Ishikawa (cell line): ENCODE data around the gene LIN52.

Experiments
- CEBPB ChIP-seq: IDR thresholded peaks from 2 replicates; pipeline ENCODE4 v1.6.1; 2012
- CREB1 ChIP-seq: IDR thresholded peaks from 2 replicates; pipeline ENCODE4 v1.6.1; 2012; ENCODE audit warnings: low read depth
- EGR1 ChIP-seq: IDR thresholded peaks from 2 replicates; pipeline ENCODE4 v1.6.1; 2012
- EP300 ChIP-seq: IDR thresholded peaks from 2 replicates; pipeline ENCODE4 v1.6.1; 2012; ENCODE audit warnings: borderline replicate concordance
- FOXM1 ChIP-seq: IDR thresholded peaks from 2 replicates; pipeline ENCODE4 v1.6.1; 2012; ENCODE audit warnings: low read depth, borderline replicate concordance
- NFIC ChIP-seq: IDR thresholded peaks from 2 replicates; pipeline ENCODE4 v1.6.1; 2012
- RAD21 ChIP-seq: IDR thresholded peaks from 2 replicates; pipeline ENCODE4 v1.6.1; 2012; ENCODE audit warnings: low read depth
- TAF1 ChIP-seq: IDR thresholded peaks from 2 replicates; pipeline ENCODE4 v1.6.1; 2012; ENCODE audit warnings: low read depth, mild to moderate bottlenecking
- TCF12 ChIP-seq: IDR thresholded peaks from 2 replicates; pipeline ENCODE4 v1.6.1; 2012; ENCODE audit warnings: low read depth
- TEAD4 ChIP-seq: IDR thresholded peaks from 2 replicates; pipeline ENCODE4 v1.6.1; 2012
- YY1 ChIP-seq: IDR thresholded peaks from 2 replicates; pipeline ENCODE4 v1.6.1; 2012; ENCODE audit warnings: low read depth
- ZBTB7A ChIP-seq: IDR thresholded peaks from 2 replicates; pipeline ENCODE4 v1.6.1; 2012; ENCODE audit warnings: low read depth
- TF ChIP-seq, protein P1 (sequence below): IDR thresholded peaks from 2 replicates; pipeline ENCODE4 v1.6.1; 2012
- TF ChIP-seq, protein P2 (sequence below): IDR thresholded peaks from 2 replicates; pipeline ENCODE4 v1.6.1; 2012
- TF ChIP-seq, protein P3 (sequence below): IDR thresholded peaks from 2 replicates; pipeline ENCODE4 v1.6.1; 2012; ENCODE audit warnings: low read depth, mild to moderate bottlenecking

The LIN52 gene

DNA sequence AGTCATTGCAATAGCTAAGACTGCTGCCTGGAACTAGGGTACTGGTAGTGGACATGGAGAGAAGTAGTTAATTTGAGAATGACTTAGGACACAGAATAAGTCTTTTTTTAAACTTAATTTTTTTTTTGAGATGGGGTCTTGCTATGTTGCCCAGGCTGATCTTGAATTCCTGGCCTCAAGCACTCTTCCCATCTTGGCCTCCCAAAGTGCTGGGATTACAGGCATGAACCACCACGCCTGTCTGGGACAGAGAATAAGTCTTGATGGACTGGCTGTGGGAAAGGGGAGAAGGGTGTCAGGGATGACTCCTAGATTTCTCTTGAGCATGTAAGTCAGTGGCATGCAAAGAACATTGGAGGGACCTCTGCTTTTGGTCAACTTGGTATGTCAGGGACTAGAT, 42.9 kb downstream of the LIN52 start:
- TF ChIP-seq, protein P1, sequence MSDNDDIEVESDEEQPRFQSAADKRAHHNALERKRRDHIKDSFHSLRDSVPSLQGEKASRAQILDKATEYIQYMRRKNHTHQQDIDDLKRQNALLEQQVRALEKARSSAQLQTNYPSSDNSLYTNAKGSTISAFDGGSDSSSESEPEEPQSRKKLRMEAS, result no peak
- TF ChIP-seq YY1 (no peak), NFIC (no peak), EGR1 (no peak), TAF1 (no peak), CEBPB (no peak), CREB1 (no peak), ZBTB7A (no peak), FOXM1 (no peak), EP300 (no peak), RAD21 (no peak), TCF12 (no peak), TEAD4 (no peak)
- TF ChIP-seq, protein P2, sequence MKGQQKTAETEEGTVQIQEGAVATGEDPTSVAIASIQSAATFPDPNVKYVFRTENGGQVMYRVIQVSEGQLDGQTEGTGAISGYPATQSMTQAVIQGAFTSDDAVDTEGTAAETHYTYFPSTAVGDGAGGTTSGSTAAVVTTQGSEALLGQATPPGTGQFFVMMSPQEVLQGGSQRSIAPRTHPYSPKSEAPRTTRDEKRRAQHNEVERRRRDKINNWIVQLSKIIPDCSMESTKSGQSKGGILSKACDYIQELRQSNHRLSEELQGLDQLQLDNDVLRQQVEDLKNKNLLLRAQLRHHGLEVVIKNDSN, result no peak
- TF ChIP-seq, protein P3, sequence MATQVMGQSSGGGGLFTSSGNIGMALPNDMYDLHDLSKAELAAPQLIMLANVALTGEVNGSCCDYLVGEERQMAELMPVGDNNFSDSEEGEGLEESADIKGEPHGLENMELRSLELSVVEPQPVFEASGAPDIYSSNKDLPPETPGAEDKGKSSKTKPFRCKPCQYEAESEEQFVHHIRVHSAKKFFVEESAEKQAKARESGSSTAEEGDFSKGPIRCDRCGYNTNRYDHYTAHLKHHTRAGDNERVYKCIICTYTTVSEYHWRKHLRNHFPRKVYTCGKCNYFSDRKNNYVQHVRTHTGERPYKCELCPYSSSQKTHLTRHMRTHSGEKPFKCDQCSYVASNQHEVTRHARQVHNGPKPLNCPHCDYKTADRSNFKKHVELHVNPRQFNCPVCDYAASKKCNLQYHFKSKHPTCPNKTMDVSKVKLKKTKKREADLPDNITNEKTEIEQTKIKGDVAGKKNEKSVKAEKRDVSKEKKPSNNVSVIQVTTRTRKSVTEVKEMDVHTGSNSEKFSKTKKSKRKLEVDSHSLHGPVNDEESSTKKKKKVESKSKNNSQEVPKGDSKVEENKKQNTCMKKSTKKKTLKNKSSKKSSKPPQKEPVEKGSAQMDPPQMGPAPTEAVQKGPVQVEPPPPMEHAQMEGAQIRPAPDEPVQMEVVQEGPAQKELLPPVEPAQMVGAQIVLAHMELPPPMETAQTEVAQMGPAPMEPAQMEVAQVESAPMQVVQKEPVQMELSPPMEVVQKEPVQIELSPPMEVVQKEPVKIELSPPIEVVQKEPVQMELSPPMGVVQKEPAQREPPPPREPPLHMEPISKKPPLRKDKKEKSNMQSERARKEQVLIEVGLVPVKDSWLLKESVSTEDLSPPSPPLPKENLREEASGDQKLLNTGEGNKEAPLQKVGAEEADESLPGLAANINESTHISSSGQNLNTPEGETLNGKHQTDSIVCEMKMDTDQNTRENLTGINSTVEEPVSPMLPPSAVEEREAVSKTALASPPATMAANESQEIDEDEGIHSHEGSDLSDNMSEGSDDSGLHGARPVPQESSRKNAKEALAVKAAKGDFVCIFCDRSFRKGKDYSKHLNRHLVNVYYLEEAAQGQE, result no peak

DNA sequence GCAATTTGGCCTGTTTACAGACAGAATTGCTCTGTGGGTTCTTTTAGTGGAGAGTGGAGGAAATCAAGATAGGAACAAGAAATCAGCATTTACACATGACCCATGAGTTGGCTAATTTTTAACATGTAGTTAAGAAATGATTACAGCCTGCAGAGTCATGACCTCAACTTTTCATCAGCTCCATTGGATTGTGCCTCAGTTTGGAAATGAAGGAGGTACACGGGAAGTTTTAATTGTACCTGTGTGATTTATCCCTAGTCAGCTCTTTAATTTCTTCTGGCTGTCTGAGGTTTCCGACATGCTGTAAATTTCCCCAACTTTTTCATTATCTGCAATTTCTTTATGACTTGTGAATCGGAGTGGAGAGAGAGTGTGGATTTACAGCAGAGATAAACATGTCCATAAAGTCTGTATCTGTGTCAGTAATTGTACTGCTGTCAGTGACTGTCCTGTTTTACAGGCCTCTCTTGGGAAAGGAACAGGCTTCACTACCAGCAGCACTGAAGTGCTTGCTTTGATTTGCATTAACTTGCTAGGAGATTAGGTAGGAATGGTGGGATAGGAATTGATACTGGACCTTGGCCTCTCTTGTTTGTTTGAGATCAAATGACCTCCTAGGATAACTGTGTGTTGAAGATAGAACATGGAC, 49.2 kb downstream of the LIN52 start:
- no peak for TF ChIP-seq EGR1
- no peak for TF ChIP-seq EP300
- TF ChIP-seq CEBPB, result no peak
- TF ChIP-seq TEAD4, result no peak
- no peak for TF ChIP-seq YY1
- no peak for TF ChIP-seq FOXM1
- TF ChIP-seq, protein P2, result no peak
- TF ChIP-seq, protein P1, result no peak
- no peak for TF ChIP-seq NFIC
- no peak for TF ChIP-seq RAD21
- TF ChIP-seq TAF1, result no peak
- TF ChIP-seq CREB1, result no peak
- no peak for TF ChIP-seq TCF12
- TF ChIP-seq, protein P3, result no peak
- no peak for TF ChIP-seq ZBTB7A

DNA sequence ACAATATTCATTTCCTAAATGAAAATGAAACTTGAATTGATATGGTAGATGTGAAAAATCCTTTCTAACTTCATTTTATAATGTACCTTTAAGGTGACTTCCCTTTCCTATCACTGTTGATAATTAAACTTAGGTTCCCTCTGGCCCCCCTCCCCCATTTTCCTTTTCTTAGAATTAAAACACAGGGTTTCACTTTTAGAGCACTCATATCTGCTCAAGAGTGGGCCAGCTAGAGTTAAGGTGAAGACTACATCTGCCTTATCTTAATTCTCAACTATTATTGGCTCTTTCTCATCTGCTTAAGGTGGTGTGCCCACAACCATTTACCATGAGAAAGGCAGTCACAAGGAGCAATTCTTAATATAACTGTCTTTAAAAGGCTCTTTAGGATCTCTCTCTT, 49.7 kb downstream of the LIN52 start:
- TF ChIP-seq FOXM1, result no peak
- no peak for TF ChIP-seq TAF1
- no peak for TF ChIP-seq ZBTB7A
- TF ChIP-seq YY1, result no peak
- TF ChIP-seq, protein P3, result no peak
- TF ChIP-seq CEBPB, result no peak
- TF ChIP-seq EGR1, result no peak
- TF ChIP-seq, protein P2, result no peak
- no peak for TF ChIP-seq RAD21
- no peak for TF ChIP-seq EP300
- TF ChIP-seq, protein P1, result no peak
- no peak for TF ChIP-seq TEAD4
- no peak for TF ChIP-seq NFIC
- no peak for TF ChIP-seq CREB1
- TF ChIP-seq TCF12, result no peak

DNA sequence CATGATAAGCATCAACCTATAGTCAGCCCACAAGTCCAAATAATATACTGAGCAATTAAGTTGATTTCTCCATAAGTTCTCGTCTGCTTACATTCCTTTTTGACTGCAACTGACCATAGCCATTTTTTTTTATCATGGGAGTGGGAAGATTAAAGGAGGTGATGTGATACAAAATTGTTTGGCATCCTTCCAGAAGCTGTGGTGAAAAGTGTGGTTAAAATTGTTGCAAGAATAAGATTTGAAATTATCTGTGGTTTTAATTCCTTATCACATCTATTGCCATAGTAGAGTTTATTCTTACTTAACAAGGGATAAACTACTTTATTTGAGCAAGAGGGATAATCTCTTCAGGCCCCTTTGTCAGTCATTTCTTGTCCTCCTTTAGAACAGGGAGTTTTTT, 50.7 kb downstream of the LIN52 start:
- no peak for TF ChIP-seq EGR1
- TF ChIP-seq, protein P3, result no peak
- TF ChIP-seq RAD21, result no peak
- no peak for TF ChIP-seq CEBPB
- no peak for TF ChIP-seq TCF12
- TF ChIP-seq EP300, result no peak
- TF ChIP-seq TAF1, result no peak
- no peak for TF ChIP-seq TEAD4
- TF ChIP-seq FOXM1, result no peak
